HG03159 (cell line): Measurements from ENCODE around the gene TCF4.
A peak's percentile ranks its signal among the peaks of the same experiment; 100 is the strongest.

Source experiments
- ATAC-seq: cut with Tn5 transposase; IDR thresholded peaks from one replicate; pipeline ENCODE4 v1.9.1; 2021; ENCODE audit warnings: mild to moderate bottlenecking, moderate library complexity; ENCODE audit not compliant: unreplicated experiment

The TCF4 gene

DNA sequence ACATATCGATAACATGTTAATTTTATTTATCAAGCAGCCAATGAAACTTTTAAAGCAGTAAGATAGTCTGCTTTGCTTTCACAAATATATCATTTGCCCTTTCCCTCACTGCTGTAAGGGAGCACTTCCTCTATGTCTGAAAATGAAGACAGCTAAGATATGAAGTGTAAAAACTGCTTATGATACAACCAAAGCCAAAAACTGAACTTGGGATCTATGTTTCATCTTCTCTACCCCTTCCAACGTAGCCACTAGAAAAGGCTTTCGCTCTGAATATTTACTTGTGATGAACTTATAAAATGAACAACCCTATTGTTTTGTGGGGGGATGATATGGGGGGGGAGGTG is 140.3 kb downstream of the TCF4 start:
- ATAC-seq: no peak

DNA sequence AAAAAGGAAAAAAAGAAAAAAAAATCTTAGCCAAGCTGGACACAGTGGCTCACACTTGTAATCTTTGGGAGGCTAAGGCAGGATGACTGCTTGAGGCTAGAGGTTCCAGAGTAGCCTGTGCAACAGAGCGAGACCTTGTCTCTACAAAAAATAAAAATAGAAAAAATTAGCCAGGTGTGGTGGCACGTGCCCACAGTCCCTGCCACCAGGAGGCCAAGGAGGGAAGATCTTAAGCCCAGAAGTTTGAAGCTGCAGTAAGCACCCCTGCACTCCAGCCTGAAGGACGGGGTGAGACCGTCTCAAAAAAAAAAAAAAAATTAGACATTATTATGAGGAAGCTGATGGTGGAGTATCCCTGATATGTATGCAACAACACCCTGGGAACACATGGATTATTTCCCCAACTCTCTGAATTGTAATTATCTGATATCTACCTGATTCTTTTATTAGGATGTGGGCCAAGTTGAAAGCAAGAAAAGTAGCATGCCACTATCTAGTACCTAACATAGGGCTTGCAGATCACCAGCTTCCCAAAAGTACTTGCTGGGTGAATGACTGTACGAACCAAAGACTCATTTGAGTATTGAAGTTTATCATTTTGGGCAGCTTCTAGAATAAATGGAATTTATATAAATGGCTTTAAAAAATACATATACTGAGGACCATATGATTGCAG is 140.9 kb downstream of the TCF4 start:
- ATAC-seq: no peak

DNA sequence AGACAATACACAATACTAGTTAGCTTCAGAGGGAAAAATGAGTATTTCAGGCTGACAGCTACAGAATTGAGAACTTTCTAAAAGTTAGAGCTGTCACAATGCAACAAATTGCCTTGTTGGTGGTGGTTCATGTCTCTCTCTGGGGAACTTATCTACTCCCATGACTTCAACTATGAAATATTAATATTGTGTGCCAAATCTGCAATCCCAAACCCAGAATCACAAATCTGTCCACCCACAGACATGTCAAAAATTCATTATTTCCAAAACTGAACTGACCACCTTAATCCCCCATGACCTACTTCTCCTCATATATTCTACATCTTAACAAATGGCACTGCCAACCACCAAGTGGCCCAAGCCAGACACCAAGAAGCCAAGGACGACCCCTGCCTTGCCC is 143.5 kb downstream of the TCF4 start:
- ATAC-seq: no peak

DNA sequence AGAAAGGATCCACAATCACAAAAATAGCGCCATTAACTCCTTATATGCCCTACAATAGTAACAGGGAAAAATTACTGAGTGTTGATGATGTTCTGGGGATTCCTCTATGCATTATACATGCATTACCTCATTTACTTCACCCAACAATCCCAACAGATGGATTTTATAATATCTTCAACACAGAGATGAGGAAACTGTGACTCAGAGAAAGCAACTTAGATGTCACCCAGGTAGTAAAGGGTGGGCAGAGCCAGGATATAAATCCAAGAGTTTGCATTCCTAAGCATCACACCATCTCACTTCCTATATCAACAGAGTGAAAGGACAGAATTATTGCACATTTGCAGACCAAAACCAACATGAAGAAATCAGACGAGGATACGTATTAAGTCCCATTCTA is 144.2 kb downstream of the TCF4 start:
- no peak for ATAC-seq

DNA sequence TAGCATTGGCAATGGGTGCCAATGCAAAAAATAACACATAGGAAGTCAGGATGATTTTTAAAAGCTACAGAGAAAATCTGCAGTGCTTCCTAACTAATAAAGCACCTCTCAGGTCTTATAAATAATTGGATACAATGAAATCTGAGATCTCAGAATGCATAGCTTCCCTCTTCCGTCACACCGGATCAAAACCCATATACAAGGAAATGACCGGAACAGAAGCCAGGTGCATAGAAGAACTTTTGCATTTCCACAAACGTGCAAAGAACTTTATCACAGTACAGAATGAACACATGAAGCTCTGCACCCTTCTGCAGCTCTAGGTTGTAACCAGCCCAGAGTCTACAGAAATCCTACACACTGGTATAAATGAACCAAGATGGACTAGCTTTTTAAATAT is 145.4 kb downstream of the TCF4 start:
- ATAC-seq: no peak

DNA sequence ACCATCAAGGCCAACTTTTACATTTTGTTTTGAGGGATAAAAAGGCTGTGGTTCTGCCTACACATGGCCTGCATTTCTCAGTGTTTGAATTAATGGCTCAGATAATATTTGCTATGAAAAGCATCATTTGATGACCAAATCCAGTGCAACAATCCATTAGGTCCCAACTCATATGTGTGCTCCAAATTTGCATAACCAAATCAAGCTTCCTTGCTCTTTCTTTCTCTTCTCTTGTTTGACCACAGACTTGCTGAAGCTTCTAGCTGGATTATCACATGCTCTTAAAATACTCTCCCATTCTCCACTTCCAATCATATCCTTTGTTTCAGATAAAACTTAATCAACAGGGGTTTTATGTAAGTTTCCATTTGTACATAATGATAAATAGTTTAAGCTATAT is 147.0 kb downstream of the TCF4 start:
- no peak for ATAC-seq

DNA sequence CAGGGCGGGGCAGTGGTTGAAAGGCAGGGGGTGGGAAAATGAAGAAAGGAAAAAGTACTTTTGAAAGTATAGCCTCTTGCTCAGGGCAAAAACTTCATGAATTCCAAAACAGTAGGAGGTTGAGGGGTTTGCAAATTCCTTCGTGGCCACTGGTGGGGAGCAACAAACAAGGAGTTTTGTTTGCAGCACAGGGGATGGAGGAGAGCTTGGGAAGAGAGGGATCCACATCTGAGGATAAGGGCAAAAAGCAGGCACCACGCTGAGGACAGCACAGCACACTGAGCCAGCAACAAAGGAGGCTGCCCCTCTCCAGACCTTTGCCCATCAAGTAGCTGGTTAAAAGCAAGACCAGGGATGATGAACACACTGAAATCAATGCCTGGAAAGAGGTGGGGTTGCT is 148.9 kb downstream of the TCF4 start:
- ATAC-seq: no peak

DNA sequence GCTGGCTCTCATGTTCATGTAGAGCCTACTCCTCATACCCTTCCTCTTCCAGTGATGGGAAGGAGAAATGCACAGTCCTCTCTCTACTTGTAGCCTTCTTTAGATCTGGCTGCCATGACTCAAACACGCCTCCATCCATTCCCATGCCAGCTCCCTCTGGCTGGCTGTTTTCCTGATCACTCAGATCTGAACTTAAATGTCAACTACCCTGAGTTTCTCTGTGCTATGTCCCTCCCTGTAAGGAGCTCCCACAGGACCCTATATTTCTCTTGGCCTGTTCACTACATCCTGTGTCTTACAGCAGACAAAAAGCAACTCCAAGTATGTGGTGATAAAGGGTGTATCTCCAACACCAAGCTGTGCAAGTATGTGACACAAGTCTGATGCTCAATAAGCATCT is 152.4 kb downstream of the TCF4 start:
- ATAC-seq: no peak

DNA sequence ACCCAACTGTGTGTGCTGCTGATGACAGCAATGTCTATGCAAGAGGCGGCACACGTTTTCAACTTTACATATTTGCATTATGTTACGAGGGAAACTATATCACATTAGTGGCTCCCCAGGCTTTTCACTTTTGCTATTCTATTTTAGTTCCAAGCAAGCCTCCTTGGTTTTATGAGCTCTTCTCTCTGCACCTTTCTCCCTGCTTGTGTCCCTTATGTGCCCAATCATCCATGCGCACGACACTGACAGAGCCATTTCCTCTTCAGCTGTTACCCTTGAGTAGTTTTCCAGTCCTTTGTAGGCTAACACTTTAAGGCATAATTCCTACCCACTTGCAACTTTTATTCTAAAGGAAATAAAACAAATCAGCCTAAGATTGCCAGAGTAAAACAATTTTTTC is 154.3 kb downstream of the TCF4 start:
- no peak for ATAC-seq

DNA sequence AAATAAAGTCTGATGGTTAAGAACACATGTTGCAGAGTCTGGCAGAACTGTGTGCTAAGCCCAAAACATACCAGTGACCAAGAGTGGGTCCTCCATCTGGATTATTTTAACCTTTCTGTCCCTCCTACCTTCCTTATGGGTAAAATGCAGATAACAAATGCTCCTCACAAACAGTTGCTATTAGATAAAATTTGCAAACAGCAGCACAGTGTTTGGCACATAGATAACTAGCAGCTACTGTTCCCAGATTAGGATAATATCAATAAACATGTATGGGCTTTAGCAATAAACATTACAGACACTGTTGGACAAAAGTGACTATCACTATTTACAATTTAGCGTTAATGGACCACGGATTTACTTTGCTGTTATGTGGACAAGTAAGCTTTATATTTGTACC is 154.9 kb downstream of the TCF4 start:
- ATAC-seq: no peak

DNA sequence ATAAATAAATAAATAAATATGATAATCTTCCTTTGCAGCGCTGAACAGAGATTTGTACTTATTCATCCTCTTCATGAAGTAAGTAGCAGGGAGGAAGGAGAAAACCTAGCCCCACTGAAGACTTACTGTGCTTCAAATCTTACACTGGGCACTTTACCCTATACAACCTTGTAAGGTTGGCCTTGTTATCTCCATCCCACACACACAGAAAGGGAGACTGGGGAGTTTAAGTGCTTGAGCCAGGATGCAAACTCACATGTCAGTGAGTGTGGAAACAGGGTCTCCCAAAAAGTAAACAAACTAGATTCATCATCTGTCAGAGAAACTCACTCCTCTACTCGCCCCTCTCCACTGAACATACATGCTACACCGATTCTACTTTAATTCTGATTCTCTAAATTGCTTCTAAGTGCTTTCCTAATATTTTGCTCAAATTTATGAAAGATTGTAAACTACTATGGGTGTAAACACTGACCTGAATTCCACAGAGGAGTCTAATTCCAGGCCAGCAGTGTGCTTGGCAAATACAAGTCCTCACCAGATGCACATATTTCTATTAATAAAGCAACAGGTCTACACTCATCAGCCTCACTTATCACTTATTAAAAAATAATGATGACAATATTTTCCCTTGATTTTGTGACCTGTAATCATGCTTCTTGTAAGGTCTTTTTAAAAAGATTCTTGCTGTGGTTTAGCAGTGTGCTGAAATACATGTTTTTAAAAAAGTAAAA is 155.5 kb downstream of the TCF4 start:
- no peak for ATAC-seq

DNA sequence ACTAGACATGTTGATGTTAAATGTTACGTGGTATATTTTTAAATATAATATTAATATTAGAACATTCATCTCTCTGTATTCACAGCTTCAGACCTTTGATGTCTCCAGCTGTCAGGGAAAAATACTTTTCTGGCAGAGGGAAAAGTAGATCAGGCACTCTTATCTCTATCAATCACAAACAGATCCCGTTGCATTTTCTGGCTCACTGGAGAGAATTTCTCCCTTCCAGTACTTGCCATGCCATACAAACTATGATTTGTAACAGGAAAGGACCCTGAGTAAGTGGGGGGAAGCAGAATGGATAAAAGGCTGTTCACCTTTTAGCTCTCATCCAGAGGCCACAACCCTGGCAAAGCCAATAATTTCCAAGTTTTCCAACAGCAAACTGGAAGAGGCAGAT is 158.0 kb downstream of the TCF4 start:
- ATAC-seq: no peak

DNA sequence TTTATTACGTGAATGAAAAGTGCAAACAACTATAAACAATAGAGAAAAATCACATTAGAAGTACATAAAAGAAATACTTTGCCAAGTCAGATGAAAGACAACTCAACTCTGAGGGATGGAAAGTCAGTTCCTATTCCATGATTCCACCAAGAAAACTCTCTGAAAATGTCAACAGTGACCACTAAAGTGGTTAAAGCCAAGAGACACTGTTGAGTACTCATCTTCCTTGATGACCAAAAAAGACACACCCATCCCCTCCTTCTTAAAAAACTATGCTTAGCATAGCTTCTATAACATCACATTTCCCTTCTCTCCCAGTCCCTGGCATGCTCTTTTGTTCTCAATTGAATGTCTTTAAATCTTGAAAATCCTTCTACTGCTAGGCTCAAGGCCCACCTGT is 160.0 kb downstream of the TCF4 start:
- no peak for ATAC-seq

DNA sequence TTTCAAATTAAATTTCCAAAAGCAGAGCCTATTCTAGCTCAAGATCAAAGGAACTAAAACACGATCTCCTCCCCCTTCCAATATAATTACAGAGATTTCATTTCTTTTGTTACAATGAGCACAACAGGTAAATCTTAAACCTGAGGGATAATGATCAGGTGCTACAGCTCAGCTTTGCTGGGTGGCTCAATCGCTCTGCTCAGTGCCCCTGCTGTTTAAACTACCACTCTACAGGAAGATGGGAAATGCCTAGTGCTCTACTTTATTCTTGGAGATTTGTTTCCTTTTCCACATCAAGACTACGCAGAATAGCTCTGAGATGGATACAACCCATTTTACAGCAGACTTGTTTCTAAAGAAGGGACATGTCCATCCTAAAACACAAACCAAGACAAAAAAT is 162.3 kb downstream of the TCF4 start:
- ATAC-seq: no peak

DNA sequence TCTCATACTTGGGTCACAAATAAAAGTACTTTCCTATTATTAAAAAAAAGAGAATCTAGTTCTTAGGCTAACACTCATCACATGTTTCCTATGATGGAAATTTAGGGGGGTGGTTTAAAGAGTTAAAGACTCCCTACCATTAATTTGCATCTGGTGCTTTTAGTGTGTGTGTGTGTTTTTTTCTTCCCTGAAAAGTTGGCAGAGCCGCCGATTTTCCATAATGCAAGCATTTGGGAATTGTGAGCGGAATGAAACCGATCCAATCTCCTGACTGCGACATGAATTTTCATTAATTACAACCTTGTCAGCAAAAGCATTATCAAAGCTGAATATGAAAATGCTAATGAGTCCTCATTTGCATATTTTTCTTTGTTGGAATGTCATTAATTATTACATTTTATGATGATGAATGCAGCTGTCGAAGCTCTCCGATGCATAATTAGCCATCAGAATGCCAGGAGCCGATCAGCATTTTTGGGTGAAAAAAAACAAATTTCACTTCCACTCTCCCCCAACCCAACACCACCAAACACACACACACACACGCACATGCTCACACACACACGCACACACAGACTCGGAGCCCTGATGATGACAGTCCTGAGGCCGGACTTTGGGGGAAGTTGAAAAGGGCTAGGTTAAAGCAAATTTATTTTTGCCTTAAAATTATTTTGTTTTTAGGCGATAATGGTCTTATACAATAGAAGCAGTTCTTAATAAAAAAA is 165.4 kb downstream of the TCF4 start:
- no peak for ATAC-seq

DNA sequence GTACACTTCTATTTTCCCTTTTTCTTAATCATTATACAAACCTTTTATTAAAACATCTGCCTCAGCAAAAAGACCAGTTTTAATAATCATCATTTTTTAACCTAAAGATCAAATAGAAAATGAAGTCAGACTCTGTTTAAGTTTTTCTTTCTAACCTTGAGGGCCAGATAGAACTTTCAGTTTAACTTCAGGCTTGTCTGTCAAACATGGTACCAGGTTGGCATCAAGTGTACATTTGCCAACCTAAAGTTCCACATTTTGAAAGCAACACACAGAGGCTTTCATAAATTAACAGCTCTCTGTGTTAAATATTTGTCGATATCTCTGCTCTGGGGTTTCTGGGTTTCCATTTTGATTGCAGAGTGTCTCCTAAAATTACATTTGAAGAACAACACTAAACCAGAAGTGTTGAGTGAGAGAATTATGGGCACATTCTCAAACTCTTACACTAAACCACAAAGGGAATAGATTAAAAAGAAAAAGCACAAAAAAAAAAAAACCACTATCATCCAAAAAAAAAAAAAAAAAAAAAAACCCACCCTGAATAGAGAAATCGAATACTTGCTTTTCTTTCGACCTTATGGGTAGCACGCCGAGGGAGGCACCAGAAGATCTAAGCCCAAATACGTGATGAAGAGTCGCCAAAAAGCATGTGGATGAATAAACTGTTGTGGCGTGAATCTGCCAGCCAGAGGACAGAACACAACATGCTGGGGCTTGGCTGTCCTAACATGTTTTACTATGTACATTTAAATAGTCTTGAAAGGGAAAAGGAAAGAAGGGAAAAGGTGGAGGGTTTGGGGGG is 166.2 kb downstream of the TCF4 start:
- no peak for ATAC-seq

DNA sequence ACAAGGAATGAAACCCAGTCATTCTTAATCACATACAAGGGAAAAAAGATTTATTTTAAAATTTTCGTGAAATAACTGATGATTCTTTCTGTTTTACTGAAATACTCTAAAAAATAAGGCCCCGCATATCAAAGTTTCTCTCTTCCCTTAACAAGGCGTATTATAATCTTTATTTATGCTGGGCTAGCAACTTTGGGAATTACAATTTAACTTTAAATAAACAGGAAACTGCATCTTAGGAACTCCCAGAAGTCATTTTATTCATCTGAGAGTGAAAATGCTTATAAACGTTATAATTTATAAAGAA is 166.7 kb downstream of the TCF4 start:
- no peak for ATAC-seq

DNA sequence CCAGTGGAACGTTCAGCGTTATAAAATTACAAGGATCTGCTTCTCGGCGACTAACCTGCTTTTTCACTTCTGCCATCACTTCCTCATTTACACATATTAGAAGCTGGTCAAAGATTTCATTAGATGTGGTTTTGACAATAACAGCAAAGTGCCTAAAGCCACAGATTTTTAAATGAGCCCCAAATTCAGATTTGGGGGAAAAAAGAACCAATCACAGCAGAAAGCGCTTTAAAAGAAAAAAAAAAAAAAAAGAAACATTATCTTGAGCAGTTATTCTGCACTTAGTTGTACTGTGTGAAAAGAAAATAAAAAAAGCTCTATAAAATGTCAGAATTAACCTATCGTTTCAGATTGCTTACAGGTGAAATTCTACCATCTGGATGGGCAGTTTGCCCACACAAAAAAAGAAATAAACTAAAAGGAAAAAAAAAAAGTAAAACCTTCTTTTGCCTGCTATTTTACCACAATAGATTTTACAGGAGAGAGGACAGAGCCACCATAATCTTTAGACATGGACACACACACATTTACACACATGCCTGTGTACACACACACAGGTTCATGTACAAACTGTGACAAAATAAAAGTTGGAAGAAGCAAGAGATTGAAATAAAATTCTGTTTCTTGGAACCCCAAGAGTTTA is 167.2 kb downstream of the TCF4 start:
- peak; percentile 81 for ATAC-seq

DNA sequence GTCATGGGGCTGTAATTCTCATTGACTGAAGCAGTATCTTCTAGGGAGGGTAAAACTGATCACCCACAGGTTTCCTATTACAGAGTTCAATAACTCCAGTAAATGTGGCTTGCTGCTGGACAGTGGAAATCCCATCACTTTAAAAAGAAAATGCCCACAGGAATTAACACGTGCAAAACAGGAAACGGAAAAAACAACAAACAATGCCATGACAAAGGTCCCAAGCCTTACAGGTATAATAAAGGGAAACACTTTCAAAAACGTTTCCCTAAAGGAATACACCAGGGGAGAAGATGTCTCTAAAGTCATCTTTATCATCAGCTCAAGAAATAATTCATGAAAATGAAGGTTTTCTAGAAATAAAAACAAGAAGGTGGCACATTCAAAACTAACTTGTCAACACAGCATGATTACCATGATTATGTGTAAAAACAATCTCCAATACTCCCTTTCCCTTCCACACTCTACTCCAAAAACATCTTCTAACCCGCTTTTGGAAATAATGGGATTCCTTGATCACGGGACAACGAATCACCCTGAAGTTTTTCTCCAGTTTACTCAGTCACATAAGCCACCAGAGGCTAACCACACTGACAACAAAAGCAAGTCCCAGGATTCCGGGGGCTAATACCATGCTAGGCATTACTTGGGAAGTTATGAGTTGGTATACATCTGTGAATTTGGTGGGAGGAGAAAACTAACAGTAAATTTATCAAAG is 167.9 kb downstream of the TCF4 start:
- peak; percentile 22 for ATAC-seq

DNA sequence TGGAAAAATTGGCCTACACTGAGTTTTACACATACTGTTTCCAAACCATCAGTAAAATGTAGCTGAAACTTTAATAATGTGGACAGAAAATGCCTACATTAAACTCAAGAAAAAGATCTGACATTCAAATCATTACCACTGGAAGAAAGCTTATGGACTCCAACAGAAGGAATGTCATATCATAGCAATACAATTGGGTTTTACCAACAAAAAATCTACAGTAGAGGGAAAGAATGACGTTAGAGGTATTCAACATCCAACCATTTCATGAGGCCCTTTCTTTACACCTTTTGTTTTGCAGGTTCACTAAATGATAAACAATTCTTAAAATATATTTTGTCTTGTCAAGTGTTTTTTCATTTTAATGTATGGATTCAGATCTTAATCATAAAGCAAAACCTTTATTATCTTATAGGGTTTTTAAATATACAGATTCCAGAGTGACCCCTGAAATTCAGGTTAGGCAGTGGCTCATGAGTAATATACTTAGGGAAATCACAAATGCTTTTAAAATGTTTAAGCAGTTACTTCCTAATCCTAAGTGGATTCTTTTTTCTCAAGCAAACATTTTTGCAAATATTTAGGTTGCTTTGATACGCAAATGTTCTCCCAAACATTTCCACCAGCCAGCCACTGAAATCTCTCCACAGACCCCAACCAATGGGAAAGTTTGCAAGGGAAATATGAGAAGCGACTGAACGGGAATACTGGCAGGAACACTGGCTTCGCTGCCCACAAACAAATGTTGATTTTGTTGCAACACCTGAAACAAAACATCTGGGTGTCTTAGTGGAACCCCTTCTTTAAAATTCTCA is 168.7 kb downstream of the TCF4 start:
- ATAC-seq: no peak
